ENCODE data around the gene USP37. TPM values are rescaled to one million over a fixed set of nuclear protein-coding genes. Genes with fewer than 3 reads are reported as not detected.
A peak's percentile ranks its signal among the peaks of the same experiment; 100 is the strongest.

USP37 gene
- total and polyA plus RNA-seq, 2 of the 13 experiments (the other 11 are each of a cell fraction or from before 2014, with no cell fraction given): 6.5 to 30.6 TPM

DNA sequence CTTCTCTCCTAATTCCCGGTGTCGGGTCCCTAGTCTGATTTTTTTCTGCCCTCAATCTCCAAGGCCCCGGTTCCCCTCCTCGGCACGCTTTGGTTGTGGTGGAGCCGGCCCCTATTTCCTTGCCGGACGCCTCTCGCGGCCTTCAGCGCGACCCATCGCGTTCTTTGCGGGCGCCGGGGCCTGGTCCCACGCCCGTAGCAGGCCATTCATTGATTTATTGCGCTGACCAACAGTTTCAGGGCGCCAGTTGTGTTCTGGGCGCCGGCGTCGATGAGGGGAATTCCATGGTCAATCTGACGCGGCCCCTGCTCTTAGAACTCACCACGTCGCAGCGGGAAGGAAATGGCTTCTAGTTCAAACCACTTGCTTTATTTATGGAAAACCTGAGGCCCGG lies 884 bp upstream of the USP37 start (continued):
- TF ChIP-seq, protein P1, sequence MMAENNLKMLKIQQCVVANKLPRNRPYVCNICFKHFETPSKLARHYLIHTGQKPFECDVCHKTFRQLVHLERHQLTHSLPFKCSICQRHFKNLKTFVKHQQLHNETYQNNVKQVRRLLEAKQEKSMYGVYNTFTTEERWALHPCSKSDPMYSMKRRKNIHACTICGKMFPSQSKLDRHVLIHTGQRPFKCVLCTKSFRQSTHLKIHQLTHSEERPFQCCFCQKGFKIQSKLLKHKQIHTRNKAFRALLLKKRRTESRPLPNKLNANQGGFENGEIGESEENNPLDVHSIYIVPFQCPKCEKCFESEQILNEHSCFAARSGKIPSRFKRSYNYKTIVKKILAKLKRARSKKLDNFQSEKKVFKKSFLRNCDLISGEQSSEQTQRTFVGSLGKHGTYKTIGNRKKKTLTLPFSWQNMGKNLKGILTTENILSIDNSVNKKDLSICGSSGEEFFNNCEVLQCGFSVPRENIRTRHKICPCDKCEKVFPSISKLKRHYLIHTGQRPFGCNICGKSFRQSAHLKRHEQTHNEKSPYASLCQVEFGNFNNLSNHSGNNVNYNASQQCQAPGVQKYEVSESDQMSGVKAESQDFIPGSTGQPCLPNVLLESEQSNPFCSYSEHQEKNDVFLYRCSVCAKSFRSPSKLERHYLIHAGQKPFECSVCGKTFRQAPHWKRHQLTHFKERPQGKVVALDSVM (CRISPR knock-in tag; IDR thresholded peaks at IDR 0.05): no peak
- TF ChIP-seq, protein P2, sequence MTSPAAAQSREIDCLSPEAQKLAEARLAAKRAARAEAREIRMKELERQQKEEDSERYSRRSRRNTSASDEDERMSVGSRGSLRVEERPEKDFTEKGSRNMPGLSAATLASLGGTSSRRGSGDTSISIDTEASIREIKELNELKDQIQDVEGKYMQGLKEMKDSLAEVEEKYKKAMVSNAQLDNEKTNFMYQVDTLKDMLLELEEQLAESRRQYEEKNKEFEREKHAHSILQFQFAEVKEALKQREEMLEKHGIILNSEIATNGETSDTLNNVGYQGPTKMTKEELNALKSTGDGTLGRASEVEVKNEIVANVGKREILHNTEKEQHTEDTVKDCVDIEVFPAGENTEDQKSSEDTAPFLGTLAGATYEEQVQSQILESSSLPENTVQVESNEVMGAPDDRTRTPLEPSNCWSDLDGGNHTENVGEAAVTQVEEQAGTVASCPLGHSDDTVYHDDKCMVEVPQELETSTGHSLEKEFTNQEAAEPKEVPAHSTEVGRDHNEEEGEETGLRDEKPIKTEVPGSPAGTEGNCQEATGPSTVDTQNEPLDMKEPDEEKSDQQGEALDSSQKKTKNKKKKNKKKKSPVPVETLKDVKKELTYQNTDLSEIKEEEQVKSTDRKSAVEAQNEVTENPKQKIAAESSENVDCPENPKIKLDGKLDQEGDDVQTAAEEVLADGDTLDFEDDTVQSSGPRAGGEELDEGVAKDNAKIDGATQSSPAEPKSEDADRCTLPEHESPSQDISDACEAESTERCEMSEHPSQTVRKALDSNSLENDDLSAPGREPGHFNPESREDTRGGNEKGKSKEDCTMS (CRISPR knock-in tag; conservative IDR thresholded peaks at IDR 0.05): no peak
- no peak for TF ChIP-seq NCOA2 (CRISPR knock-in tag; IDR thresholded peaks at IDR 0.05)
- TF ChIP-seq, protein P3, sequence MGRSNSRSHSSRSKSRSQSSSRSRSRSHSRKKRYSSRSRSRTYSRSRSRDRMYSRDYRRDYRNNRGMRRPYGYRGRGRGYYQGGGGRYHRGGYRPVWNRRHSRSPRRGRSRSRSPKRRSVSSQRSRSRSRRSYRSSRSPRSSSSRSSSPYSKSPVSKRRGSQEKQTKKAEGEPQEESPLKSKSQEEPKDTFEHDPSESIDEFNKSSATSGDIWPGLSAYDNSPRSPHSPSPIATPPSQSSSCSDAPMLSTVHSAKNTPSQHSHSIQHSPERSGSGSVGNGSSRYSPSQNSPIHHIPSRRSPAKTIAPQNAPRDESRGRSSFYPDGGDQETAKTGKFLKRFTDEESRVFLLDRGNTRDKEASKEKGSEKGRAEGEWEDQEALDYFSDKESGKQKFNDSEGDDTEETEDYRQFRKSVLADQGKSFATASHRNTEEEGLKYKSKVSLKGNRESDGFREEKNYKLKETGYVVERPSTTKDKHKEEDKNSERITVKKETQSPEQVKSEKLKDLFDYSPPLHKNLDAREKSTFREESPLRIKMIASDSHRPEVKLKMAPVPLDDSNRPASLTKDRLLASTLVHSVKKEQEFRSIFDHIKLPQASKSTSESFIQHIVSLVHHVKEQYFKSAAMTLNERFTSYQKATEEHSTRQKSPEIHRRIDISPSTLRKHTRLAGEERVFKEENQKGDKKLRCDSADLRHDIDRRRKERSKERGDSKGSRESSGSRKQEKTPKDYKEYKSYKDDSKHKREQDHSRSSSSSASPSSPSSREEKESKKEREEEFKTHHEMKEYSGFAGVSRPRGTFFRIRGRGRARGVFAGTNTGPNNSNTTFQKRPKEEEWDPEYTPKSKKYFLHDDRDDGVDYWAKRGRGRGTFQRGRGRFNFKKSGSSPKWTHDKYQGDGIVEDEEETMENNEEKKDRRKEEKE (IDR thresholded peaks at IDR 0.05): no peak
- no peak for TF ChIP-seq PAWR (CRISPR knock-in tag; IDR thresholded peaks at IDR 0.05; ENCODE audit: borderline replicate concordance)
- no peak for TF ChIP-seq ZNF326 (CRISPR knock-in tag; IDR thresholded peaks at IDR 0.05; ENCODE audit: borderline replicate concordance)
- no peak for TF ChIP-seq KDM4B (CRISPR knock-in tag; IDR thresholded peaks at IDR 0.05)
- TF ChIP-seq, protein P4, sequence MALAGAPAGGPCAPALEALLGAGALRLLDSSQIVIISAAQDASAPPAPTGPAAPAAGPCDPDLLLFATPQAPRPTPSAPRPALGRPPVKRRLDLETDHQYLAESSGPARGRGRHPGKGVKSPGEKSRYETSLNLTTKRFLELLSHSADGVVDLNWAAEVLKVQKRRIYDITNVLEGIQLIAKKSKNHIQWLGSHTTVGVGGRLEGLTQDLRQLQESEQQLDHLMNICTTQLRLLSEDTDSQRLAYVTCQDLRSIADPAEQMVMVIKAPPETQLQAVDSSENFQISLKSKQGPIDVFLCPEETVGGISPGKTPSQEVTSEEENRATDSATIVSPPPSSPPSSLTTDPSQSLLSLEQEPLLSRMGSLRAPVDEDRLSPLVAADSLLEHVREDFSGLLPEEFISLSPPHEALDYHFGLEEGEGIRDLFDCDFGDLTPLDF (CRISPR knock-in tag; IDR thresholded peaks at IDR 0.05): no peak
- TF ChIP-seq ZNF776 (CRISPR knock-in tag; IDR thresholded peaks at IDR 0.05): no peak
- TF ChIP-seq ZNF644 (CRISPR knock-in tag; IDR thresholded peaks at IDR 0.05; ENCODE audit: low read depth): no peak
- no peak for TF ChIP-seq IKZF1 (IDR thresholded peaks at IDR 0.05)
- no peak for TF ChIP-seq ZNF205 (CRISPR knock-in tag; IDR thresholded peaks at IDR 0.05)
- 0 out of 2 replicates have a peak, but pooled peaks have one; percentile 4 for TF ChIP-seq HDAC1 (CRISPR knock-in tag; IDR thresholded peaks at IDR 0.05)
- TF ChIP-seq REPIN1 (CRISPR knock-in tag; IDR thresholded peaks at IDR 0.05; ENCODE audit: borderline replicate concordance, low read depth): no peak
- no peak for TF ChIP-seq ZNF839 (CRISPR knock-in tag; IDR thresholded peaks at IDR 0.05; ENCODE audit: borderline replicate concordance)
- TF ChIP-seq, protein P5, sequence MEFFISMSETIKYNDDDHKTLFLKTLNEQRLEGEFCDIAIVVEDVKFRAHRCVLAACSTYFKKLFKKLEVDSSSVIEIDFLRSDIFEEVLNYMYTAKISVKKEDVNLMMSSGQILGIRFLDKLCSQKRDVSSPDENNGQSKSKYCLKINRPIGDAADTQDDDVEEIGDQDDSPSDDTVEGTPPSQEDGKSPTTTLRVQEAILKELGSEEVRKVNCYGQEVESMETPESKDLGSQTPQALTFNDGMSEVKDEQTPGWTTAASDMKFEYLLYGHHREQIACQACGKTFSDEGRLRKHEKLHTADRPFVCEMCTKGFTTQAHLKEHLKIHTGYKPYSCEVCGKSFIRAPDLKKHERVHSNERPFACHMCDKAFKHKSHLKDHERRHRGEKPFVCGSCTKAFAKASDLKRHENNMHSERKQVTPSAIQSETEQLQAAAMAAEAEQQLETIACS (CRISPR knock-in tag; IDR thresholded peaks at IDR 0.05): no peak
- TF ChIP-seq PRPF4 (IDR thresholded peaks at IDR 0.05; ENCODE audit: low read depth, low read length, poor library complexity, severe bottlenecking): no peak
- TF ChIP-seq POLR2G (IDR thresholded peaks at IDR 0.05; ENCODE audit: low read depth, low read length): peak; percentile 70
- TF ChIP-seq KLF6 (CRISPR knock-in tag; IDR thresholded peaks at IDR 0.05): no peak
- TF ChIP-seq, protein P6, sequence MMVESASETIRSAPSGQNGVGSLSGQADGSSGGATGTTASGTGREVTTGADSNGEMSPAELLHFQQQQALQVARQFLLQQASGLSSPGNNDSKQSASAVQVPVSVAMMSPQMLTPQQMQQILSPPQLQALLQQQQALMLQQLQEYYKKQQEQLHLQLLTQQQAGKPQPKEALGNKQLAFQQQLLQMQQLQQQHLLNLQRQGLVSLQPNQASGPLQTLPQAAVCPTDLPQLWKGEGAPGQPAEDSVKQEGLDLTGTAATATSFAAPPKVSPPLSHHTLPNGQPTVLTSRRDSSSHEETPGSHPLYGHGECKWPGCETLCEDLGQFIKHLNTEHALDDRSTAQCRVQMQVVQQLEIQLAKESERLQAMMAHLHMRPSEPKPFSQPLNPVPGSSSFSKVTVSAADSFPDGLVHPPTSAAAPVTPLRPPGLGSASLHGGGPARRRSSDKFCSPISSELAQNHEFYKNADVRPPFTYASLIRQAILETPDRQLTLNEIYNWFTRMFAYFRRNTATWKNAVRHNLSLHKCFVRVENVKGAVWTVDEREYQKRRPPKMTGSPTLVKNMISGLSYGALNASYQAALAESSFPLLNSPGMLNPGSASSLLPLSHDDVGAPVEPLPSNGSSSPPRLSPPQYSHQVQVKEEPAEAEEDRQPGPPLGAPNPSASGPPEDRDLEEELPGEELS (CRISPR knock-in tag; IDR thresholded peaks at IDR 0.05): no peak

Data from HepG2 (cell line).